Activated CD4-positive, alpha-beta memory T cell treated with anti-CD3 and anti-CD28 coated beads for 36 hours (primary cell): ENCODE data around the gene CNOT1. TPM values are rescaled to one million over a fixed set of nuclear protein-coding genes. Genes with fewer than 3 reads are reported as not detected.

Experiments used
- CTCF ChIA-PET: fragments of 350-600 bp; sonication (Branson Sonifier 250); formaldehyde crosslinking; loops from one replicate; lab custom pipeline; 2021; ENCODE audit warnings: antibody characterized with exemption, inconsistent platforms; lab: Charles Lee
- POLR2A ChIA-PET: fragments of 350-600 bp; sonication (Branson Sonifier 250); formaldehyde crosslinking; loops from one replicate; lab custom pipeline; 2021; ENCODE audit warnings: antibody characterized with exemption; lab: Charles Lee
- DNase-seq: peaks from one replicate; pipeline ENCODE4 v3.0.0-alpha.2; 2020
- H3K27ac Mint-ChIP-seq: one replicate; pipeline ENCODE4 v1.8.0; 2021; ENCODE audit warnings: mixed read lengths
- H3K27me3 Mint-ChIP-seq: one replicate; pipeline ENCODE4 v1.8.0; 2021; ENCODE audit warnings: mixed read lengths
- H3K36me3 Mint-ChIP-seq: one replicate; pipeline ENCODE4 v1.8.0; 2021; ENCODE audit warnings: mixed read lengths
- H3K4me1 Mint-ChIP-seq: one replicate; pipeline ENCODE4 v1.8.0; 2021; ENCODE audit warnings: low read depth, mixed read lengths
- H3K4me3 Mint-ChIP-seq: one replicate; pipeline ENCODE4 v1.8.0; 2021; ENCODE audit warnings: mild to moderate bottlenecking, mixed read lengths
- H3K9me3 Mint-ChIP-seq: one replicate; pipeline ENCODE4 v1.8.0; 2021; ENCODE audit warnings: mixed read lengths
- intact Hi-C: fragments of 100-400 bp; cut with micrococcal nuclease; formaldehyde crosslinking; loops from one replicate; pipeline ENCODE4 v1.15.1; 2023
- total RNA-seq, 2 experiments: library from RNA; stranded (reverse); gene quantifications; one replicate each; pipeline ENCODE4 v1.2.3, GENCODE V29; 2021

Gene CNOT1
- total RNA-seq, 2 experiments from 2014 or later, result 230 to 242 TPM

DNA sequence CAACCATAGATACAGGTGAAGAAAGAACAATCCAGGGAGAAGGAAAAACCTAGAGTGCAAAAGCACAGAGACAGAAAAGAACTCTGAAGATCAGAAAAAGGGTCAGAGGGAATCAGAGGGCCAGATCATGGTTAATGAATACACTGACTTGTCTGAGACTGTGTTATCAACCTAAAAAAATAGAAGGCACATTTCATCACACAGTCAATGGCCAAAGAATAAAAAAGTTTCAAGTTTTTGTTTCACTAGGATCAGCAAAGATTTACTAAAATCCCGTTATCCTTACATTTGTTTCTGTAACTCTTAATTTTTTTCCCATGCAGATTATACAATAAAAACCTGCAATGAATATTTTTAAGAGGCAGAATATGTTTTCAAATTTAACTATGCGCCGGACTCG lies 38.5 kb downstream of the CNOT1 start:
- peaks cover 53% of the 10 kb centered on the region for H3K36me3 Mint-ChIP-seq

DNA sequence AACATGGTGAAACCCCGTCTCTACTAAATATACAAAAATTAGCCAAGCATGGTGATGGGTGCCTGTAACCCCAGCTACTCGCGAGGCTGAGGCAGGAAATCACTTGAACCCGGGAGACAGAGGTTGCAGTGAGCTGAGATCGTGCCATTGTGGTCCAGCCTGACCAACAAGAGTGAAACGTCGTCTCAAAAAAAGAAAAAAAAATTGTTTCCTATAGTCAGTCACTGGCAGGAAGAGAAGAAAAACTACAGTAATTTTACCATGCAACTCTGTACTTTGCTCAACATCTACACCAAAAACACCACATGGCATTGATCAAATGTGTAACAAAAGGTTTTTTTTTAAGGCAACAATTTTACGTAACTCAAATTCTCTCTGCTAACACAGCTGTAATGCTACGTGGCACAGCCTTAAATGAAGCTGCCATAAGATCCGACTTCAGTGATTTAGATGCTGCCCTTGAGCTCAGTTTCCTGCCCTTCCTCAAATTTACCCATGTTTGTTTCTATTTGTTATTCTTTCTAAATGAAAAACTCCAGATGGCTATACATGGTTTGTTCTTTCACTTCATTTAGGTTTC lies 40.2 kb downstream of the CNOT1 start:
- H3K4me3 Mint-ChIP-seq, result no peak overlapping the region
- intact Hi-C loops, result no loop called here
- H3K4me1 Mint-ChIP-seq, result peaks cover 20% of the 10 kb centered on the region
- ChIA-PET POLR2A (interaction anchor here (1.1 kb wide), 1 partner anchor 9 kb away, joined by 3 read pairs; no protein-coding TSS in a partner anchor), CTCF (interaction anchor here (0.9 kb wide), 1 partner anchor 78 kb away, joined by 3 read pairs; no protein-coding TSS in a partner anchor)
- H3K36me3 Mint-ChIP-seq, result peaks cover 56% of the 10 kb centered on the region
- H3K27me3 Mint-ChIP-seq, result no peaks in the 10 kb centered on the region
- H3K9me3 Mint-ChIP-seq, result no peaks in the 10 kb centered on the region
- DNase-seq, result no peak
- peak overlapping the region; percentile 28 for H3K27ac Mint-ChIP-seq

More for the DNA sequence above, 38.5 kb downstream of the CNOT1 start:
- H3K9me3 Mint-ChIP-seq, result no peaks in the 10 kb centered on the region
- intact Hi-C loops, result no loop called here
- CTCF ChIA-PET, result no interaction called here
- H3K27me3 Mint-ChIP-seq, result no peaks in the 10 kb centered on the region
- DNase-seq, result no peak
- POLR2A ChIA-PET, result no interaction called here
- H3K27ac Mint-ChIP-seq, result no peak overlapping the region
- no peak overlapping the region for H3K4me3 Mint-ChIP-seq
- peaks cover 13% of the 10 kb centered on the region for H3K4me1 Mint-ChIP-seq

DNA sequence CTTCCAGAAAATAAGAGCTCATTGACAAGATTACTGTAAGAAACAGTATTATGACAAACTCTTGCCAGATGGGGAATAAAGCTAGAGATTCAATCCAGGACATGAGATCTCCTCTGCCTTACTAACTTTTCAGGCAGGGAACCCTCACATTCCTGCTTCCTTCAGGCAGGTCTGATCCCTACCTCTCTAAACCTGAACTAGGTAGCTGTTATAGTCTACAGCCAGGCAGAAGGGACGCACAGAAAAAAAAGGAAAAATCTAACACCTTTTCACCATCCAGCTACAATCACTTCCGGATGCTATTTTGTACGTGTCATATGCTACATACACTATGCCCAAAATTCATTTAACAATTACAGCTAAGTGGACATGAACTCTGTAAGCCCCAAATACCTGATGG lies 41.2 kb downstream of the CNOT1 start:
- ChIA-PET POLR2A (interaction anchor here (1.6 kb wide), 1 partner anchor 15 kb away, joined by 3 read pairs; no protein-coding TSS in a partner anchor), CTCF (interaction anchor here (0.7 kb wide), 1 partner anchor 167 kb away, joined by 3 read pairs; no protein-coding TSS in a partner anchor)
- Mint-ChIP-seq H3K4me3 (no peak overlapping the region), H3K27me3 (no peaks in the 10 kb centered on the region), H3K9me3 (no peaks in the 10 kb centered on the region), H3K4me1 (peaks cover 20% of the 10 kb centered on the region), H3K27ac (no peak overlapping the region), H3K36me3 (peaks cover 56% of the 10 kb centered on the region)
- no peak for DNase-seq
- intact Hi-C loops, result no loop called here

DNA sequence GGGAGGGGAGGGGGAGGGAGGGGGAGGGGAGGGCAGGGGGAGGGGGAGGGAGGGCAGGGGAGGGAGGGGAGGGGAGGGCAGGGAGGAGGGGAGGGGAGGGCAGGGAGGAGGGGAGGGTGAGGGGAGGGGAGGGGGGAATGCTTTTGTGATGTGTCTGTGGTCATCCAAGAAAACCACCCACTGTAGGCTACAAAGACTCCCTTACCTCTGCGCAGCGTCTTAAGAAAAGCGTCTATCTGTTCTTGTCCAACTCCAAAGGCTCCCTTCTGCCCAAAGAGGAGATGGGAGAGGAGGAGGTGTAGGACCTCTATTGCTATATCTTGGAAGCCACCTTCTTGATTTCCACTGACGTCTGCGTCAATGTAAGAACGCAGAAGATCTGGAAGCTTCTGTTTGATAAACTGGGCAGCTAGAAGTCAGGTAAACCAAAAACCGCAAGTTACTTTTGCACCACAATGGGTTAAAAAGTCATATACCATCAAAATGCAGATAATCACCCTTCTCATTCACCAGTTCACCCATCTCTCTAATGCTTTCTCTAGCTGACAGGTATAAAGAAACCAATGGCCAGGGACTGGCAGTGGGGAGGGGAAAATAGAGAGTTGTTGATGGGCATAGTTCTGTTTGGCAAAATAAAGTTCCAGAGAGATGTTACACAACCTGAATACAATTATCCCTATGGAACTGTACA lies 43.1 kb downstream of the CNOT1 start:
- ChIA-PET CTCF (interaction anchor here (1.1 kb wide), 1 partner anchor 68 kb away, joined by 3 read pairs; no protein-coding TSS in a partner anchor), POLR2A (interaction anchor here (0.7 kb wide), 1 partner anchor 66 kb away, joined by 3 read pairs; no protein-coding TSS in a partner anchor)
- Mint-ChIP-seq H3K27ac (peak overlapping the region; percentile 68), H3K9me3 (no peaks in the 10 kb centered on the region), H3K27me3 (no peaks in the 10 kb centered on the region), H3K4me1 (peaks cover 18% of the 10 kb centered on the region), H3K4me3 (no peak overlapping the region), H3K36me3 (peaks cover 55% of the 10 kb centered on the region)
- DNase-seq, result no peak
- intact Hi-C loops, result no loop called here

DNA sequence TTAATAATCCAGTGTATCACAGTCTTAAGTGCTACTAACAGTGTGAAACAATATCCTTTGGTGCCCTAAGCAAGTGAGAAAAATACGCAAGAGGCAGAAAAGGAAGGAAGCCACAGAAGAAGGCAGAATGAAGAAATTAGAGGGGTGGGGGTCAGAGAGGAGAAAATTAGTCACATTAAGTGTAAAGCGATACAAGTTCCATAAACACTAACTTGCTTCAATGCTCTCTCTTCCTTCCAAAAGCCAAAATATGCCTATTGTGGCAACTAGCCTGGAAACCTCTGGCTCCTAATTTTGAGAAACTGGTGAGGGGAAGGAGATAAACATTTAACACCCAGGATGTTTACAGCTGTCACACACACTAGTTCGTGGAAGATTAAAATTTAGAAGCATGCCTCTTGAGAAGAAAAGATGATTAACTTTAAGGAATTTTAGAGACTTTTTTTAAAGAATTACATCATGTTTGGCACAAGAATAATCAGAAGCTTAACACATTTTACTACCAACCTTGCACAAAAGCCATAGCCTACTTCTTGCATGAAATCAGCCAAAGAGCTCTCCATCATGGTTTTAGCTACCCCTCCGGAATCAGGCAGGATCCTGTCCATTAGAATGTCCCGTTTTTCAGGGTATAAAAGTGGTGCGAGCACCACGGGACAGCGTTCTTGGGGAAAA lies 44.7 kb downstream of the CNOT1 start:
- Mint-ChIP-seq H3K4me1 (peaks cover 14% of the 10 kb centered on the region), H3K36me3 (peaks cover 54% of the 10 kb centered on the region), H3K4me3 (no peak overlapping the region), H3K27me3 (no peaks in the 10 kb centered on the region), H3K9me3 (no peaks in the 10 kb centered on the region), H3K27ac (no peak overlapping the region)
- DNase-seq, result no peak
- ChIA-PET POLR2A (no interaction called here), CTCF (no interaction called here)
- intact Hi-C loops, result no loop called here

DNA sequence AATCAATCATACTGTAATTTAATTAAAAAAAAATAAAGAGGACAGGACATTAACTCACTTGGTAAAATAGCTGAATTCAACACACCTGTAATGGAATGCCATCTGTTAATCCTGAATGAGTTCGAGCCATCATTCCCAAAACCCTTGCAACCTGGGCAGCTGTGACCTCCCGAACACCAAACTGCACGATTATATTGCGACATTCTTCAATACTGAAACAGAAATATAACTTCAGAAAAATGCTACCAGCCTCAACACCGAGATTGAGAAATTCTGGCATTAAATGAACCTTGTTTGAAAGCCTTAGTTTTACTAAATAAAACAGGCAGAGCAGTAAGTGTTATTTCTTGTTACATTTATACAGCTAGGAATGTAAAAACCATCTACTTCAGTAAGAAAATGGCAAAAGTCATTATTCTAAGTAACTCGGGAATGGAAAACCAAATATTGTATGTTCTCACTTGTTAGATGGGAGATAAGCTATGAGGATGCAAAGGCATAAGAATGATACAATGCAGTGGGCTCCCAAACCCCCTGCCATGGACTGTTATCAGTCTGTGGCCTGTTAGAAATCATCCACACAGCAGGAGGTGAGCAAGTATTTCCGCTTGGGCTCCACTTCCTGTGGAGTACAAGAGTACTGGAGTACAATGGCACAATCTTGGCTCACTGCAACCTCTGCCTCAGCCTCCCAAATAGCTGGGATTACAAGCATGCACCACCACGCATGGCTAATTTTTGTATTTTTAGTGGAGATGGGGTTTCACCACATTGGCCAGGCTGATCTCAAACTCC lies 46.5 kb downstream of the CNOT1 start:
- intact Hi-C loops, result no loop called here
- Mint-ChIP-seq H3K4me3 (no peak overlapping the region), H3K27me3 (no peaks in the 10 kb centered on the region), H3K27ac (no peak overlapping the region), H3K36me3 (peaks cover 58% of the 10 kb centered on the region), H3K4me1 (peaks cover 14% of the 10 kb centered on the region), H3K9me3 (no peaks in the 10 kb centered on the region)
- ChIA-PET CTCF (no interaction called here), POLR2A (interaction anchor here (0.7 kb wide), 1 partner anchor 63 kb away, joined by 3 read pairs; no protein-coding TSS in a partner anchor)
- peak; percentile 30 for DNase-seq

DNA sequence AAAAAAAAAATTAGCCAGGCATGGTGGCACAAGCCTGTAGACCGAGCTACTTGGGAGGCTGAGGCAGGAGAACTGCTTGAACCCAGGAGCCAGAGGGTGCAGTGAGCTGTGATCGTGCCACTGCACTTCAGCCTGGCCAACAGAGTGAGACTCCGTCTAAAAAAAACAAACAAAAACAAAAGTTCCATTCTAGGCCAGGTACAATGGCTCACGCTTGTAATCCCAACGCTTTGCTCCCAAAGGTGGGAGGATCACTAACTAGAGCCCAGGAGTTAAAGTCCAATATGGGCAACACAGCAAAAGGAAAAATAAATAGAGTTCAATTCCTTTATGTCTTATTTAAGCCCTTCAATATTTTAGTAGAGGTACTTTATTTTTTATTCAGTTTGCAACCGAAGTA lies 47.5 kb downstream of the CNOT1 start:
- CTCF ChIA-PET, result no interaction called here

DNA sequence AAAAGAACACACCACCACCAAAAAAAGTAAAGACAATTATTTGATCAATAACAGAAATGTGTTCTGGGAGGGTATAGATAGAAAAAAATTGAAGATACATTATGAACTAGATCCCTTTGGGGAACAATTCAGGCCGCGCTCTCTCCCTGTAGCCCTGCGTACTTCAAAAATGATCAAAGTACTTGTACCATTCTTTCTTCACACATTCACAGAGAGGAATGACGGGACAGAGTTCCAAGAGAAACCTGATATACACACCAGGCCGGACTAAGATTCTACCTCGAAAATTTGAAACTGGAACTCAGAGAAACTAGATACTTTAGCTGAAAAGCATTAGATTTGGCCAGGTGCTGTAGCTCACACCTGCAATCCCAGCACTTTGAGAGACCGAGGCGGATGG lies 50.0 kb downstream of the CNOT1 start:
- Mint-ChIP-seq H3K27me3 (no peaks in the 10 kb centered on the region), H3K9me3 (no peaks in the 10 kb centered on the region), H3K36me3 (peaks cover 62% of the 10 kb centered on the region), H3K27ac (no peak overlapping the region), H3K4me3 (no peak overlapping the region), H3K4me1 (no peaks in the 10 kb centered on the region)
- CTCF ChIA-PET, result no interaction called here
- no peak for DNase-seq
- POLR2A ChIA-PET, result no interaction called here
- intact Hi-C loops, result loop anchor here (5.0 kb wide), 1 partner anchor 37 kb away; no protein-coding TSS in a partner anchor

More for the DNA sequence above, 47.5 kb downstream of the CNOT1 start:
- no peaks in the 10 kb centered on the region for H3K27me3 Mint-ChIP-seq
- no peak overlapping the region for H3K4me3 Mint-ChIP-seq
- POLR2A ChIA-PET, result no interaction called here
- no peak overlapping the region for H3K27ac Mint-ChIP-seq
- no peaks in the 10 kb centered on the region for H3K9me3 Mint-ChIP-seq
- H3K36me3 Mint-ChIP-seq, result peaks cover 63% of the 10 kb centered on the region
- H3K4me1 Mint-ChIP-seq, result peaks cover 13% of the 10 kb centered on the region
- DNase-seq, result no peak
- intact Hi-C loops, result no loop called here

DNA sequence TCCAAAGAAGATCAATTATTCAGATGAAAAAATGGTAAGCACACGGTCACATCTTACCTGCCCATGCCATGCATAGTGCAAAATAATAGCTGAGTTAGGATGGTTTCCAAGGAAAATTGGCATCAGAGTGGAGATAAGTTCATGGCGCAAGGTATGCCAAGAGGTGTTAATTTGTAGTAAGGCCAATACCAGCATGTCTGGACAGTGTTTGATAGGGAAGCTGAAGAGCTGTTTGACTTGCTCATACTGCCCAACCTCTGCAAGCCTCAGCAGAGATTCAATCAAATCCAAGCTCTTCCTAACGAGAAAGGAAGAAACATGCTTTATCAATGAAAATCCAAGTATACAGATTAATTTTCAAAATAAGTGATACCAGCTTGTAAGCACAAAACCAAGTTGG lies 51.0 kb downstream of the CNOT1 start:
- intact Hi-C loops, result loop anchor here (5.0 kb wide), 1 partner anchor 36 kb away; no protein-coding TSS in a partner anchor
- Mint-ChIP-seq H3K4me3 (no peak overlapping the region), H3K9me3 (no peaks in the 10 kb centered on the region), H3K27ac (no peak overlapping the region), H3K4me1 (peaks cover 4% of the 10 kb centered on the region), H3K27me3 (no peaks in the 10 kb centered on the region), H3K36me3 (peaks cover 68% of the 10 kb centered on the region)
- CTCF ChIA-PET, result interaction anchor here (0.6 to 1.2 kb wide), 2 partner anchors 17 to 178 kb away, joined by 3 read pairs; no protein-coding TSS in a partner anchor
- POLR2A ChIA-PET, result interaction anchor here (0.6 kb wide), 1 partner anchor 12 kb away, joined by 3 read pairs; no protein-coding TSS in a partner anchor
- DNase-seq, result no peak

DNA sequence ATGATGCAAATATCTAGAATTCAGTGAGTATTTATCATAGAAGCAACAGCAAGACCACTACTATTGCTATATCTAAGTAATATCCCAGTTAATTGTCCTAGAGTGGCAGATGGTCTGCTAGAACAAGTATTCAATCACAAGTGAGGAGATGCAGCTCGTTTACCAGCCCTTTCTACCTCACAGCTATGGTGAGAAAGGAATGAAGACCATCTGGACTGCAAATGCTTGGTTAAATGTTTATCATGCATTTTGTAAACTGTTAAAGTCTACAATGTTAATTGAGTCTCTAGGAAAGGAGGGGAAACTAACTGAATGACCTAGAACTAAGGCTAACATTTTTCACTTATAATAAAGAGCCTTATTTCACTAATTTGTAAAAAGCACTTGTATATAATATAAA lies 52.5 kb downstream of the CNOT1 start:
- ChIA-PET CTCF (no interaction called here), POLR2A (no interaction called here)
- no peak for DNase-seq
- no peak overlapping the region for H3K27ac Mint-ChIP-seq
- no peaks in the 10 kb centered on the region for H3K27me3 Mint-ChIP-seq
- peaks cover 4% of the 10 kb centered on the region for H3K4me1 Mint-ChIP-seq
- intact Hi-C loops, result loop anchor here (5.0 kb wide), 1 partner anchor 35 kb away; no protein-coding TSS in a partner anchor
- no peak overlapping the region for H3K4me3 Mint-ChIP-seq
- peaks cover 64% of the 10 kb centered on the region for H3K36me3 Mint-ChIP-seq
- no peaks in the 10 kb centered on the region for H3K9me3 Mint-ChIP-seq

DNA sequence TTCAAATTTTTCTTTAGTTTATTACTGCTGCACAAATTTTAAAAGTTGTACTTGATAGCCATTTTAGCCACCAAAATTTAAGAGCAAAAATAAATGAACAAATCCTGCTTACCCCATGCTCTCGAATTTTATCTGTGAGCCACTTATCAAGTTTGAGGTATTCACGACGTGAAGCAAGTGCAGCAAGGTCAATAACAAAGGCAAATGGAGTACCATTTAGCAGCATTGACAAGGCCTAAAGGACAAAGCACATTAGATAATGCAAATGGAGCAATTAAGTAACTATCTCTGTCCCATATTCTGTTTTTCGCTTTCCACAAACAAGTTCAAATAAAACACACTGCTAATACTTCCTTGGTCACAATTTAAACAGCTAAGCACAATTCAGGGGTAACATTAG lies 54.7 kb downstream of the CNOT1 start:
- CTCF ChIA-PET, result no interaction called here
- H3K27ac Mint-ChIP-seq, result no peak overlapping the region
- peaks cover 65% of the 10 kb centered on the region for H3K36me3 Mint-ChIP-seq
- intact Hi-C loops, result loop anchor here (5.0 kb wide), 1 partner anchor 33 kb away; no protein-coding TSS in a partner anchor
- DNase-seq, result no peak
- H3K4me1 Mint-ChIP-seq, result peaks cover 6% of the 10 kb centered on the region
- H3K4me3 Mint-ChIP-seq, result no peak overlapping the region
- no peaks in the 10 kb centered on the region for H3K9me3 Mint-ChIP-seq
- no peaks in the 10 kb centered on the region for H3K27me3 Mint-ChIP-seq
- POLR2A ChIA-PET, result no interaction called here
